OCI-LY7 (cell line): ENCODE data around the gene SPAG6. TPM values are rescaled to one million over a fixed set of nuclear protein-coding genes. Genes with fewer than 3 reads are reported as not detected.

Source experiments
- BruUV-seq: library from RNA; stranded (reverse); fragments of 400-500 nt; replicated peaks from 2 replicates; lab custom pipeline; 2021; lab: Mats Ljungman, UMichigan
- CTCF ChIA-PET: fragments of 300-600 bp; sonication (Branson Sonifier 250); formaldehyde crosslinking; loops from one replicate; lab custom pipeline; 2022; ENCODE audit warnings: antibody characterized with exemption; ENCODE audit not compliant: unreplicated experiment; lab: Charles Lee
- POLR2A ChIA-PET: fragments of 300-600 bp; sonication (Branson Sonifier 250); formaldehyde crosslinking; loops from one replicate; lab custom pipeline; 2022; ENCODE audit warnings: antibody characterized with exemption; lab: Charles Lee
- DNase-seq: peaks from one replicate; pipeline ENCODE4 v3.0.0-alpha.2; 2015; ENCODE audit warnings: low spot score
- H2AFZ ChIP-seq: fragments of 200-600 bp; sonication (generic), shearing (Covaris generic); 2 replicates; pipeline ENCODE4 v1.6.1; 2014; ENCODE audit warnings: mild to moderate bottlenecking, antibody characterized with exemption, low read length, moderate library complexity
- H3K27ac ChIP-seq: fragments of 200-600 bp; sonication (generic); 2 replicates; pipeline ENCODE4 v1.5.1; 2014; ENCODE audit warnings: mixed run types, low read depth, mild to moderate bottlenecking, moderate library complexity, low read length, inconsistent platforms; ENCODE audit not compliant: poor library complexity, severe bottlenecking
- H3K36me3 ChIP-seq: fragments of 200-600 bp; sonication (generic); 2 replicates; pipeline ENCODE4 v1.6.1; 2014; ENCODE audit warnings: mild to moderate bottlenecking, antibody characterized with exemption, low read length, moderate library complexity, mixed read lengths; ENCODE audit not compliant: insufficient read depth
- H3K4me1 ChIP-seq: fragments of 200-600 bp; sonication (generic); 2 replicates; pipeline ENCODE4 v1.5.1; 2014; ENCODE audit warnings: mild to moderate bottlenecking, low read length; ENCODE audit not compliant: insufficient read depth, poor library complexity, severe bottlenecking
- H3K4me2 ChIP-seq: fragments of 200-600 bp; sonication (generic); 2 replicates; pipeline ENCODE4 v1.6.1; 2014; ENCODE audit warnings: mild to moderate bottlenecking, low read length
- H3K4me3 ChIP-seq: fragments of 200-600 bp; sonication (generic); 2 replicates; pipeline ENCODE4 v1.5.1; 2014; ENCODE audit warnings: mild to moderate bottlenecking, low read depth, low read length; ENCODE audit not compliant: poor library complexity, severe bottlenecking
- H3K79me2 ChIP-seq: fragments of 200-600 bp; sonication (generic); 2 replicates; pipeline ENCODE4 v1.6.1; 2016; ENCODE audit warnings: low read depth, mild to moderate bottlenecking, low read length, moderate library complexity, mixed read lengths; ENCODE audit not compliant: insufficient read depth
- H3K9me2 ChIP-seq: fragments of 200-600 bp; sonication (generic); 2 replicates; pipeline ENCODE4 v1.6.1; 2016; ENCODE audit warnings: mild to moderate bottlenecking, low read length, mixed read lengths; ENCODE audit not compliant: insufficient read depth
- H3K9me3 ChIP-seq: fragments of 200-600 bp; sonication (generic); 2 replicates; pipeline ENCODE4 v1.6.1; 2014; ENCODE audit warnings: mild to moderate bottlenecking, mixed run types, low read length, mixed read lengths
- H4K20me1 ChIP-seq: fragments of 200-600 bp; sonication (generic); 2 replicates; pipeline ENCODE4 v1.6.1; 2014; ENCODE audit warnings: mild to moderate bottlenecking, antibody characterized with exemption, low read length, moderate library complexity, mixed read lengths; ENCODE audit not compliant: insufficient read depth
- CTCF ChIP-seq: fragments of 200-600 bp; sonication (generic); conservative IDR thresholded peaks from 2 replicates; pipeline ENCODE4 v1.5.1; 2014; ENCODE audit warnings: mild to moderate bottlenecking, antibody characterized with exemption, low read length, moderate library complexity, mixed read lengths
- EZH2phosphoT487 ChIP-seq: fragments of 200-600 bp; sonication (generic); IDR thresholded peaks from 2 replicates; pipeline ENCODE4 v1.6.1; 2018; ENCODE audit warnings: low read depth, borderline replicate concordance, mild to moderate bottlenecking, mixed run types, antibody characterized with exemption, low read length, moderate library complexity, mixed read lengths
- intact Hi-C: fragments of 100-400 bp; cut with micrococcal nuclease; formaldehyde crosslinking; loops from one replicate; pipeline ENCODE4 v1.10.0; 2022; ENCODE audit not compliant: unreplicated experiment
- total RNA-seq, 2 experiments: library from RNA; depleted of rRNA in 1 of 2; stranded (reverse); fragments of >200 nt in 1 of 2; shearing (Covaris generic) in 1 of 2; gene quantifications; 2 replicates each; pipeline ENCODE4 v1.2.3, GENCODE V29; 2014 to 2022

The SPAG6 gene
- total RNA-seq, 2 experiments from 2014 or later = not detected

DNA sequence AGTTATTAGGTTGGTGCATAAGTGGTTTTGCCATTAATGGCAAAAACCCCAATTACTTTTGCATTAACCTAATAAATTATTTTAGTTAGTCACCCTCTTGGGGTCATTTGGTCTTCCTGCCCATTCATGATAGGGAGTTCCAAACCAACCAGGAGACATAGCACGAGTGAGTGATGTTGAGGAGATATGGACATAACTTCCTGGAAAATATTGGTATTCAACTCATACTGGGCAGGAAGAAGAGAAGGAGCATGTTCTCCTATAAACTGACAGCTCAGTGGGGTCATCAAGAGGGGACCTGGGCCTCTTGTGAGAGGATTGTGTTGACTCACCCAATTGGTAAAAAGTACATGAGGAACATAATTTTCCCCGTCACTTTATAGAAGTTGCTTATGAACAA lies 23.7 kb downstream of the SPAG6 start:
- Histone ChIP-seq H2AFZ (no peak overlapping the region), H3K4me3 (no peak overlapping the region), H3K9me3 (no peaks in the 10 kb centered on the region), H3K4me2 (no peak overlapping the region), H3K27ac (no peak overlapping the region), H4K20me1 (no peaks in the 10 kb centered on the region), H3K79me2 (no peaks in the 10 kb centered on the region), H3K36me3 (no peaks in the 10 kb centered on the region), H3K4me1 (peaks cover 9% of the 10 kb centered on the region), H3K9me2 (no peaks in the 10 kb centered on the region)
- no TSS peak for BruUV-seq
- intact Hi-C loops = no loop called here
- DNase-seq = no peak
- ChIA-PET POLR2A (interaction anchor here (1.4 kb wide), 1 partner anchor 17 kb away, joined by 4 read pairs; no protein-coding TSS in a partner anchor), CTCF (no interaction called here)
- TF ChIP-seq CTCF = no peak
- no peak for TF ChIP-seq EZH2phosphoT487

DNA sequence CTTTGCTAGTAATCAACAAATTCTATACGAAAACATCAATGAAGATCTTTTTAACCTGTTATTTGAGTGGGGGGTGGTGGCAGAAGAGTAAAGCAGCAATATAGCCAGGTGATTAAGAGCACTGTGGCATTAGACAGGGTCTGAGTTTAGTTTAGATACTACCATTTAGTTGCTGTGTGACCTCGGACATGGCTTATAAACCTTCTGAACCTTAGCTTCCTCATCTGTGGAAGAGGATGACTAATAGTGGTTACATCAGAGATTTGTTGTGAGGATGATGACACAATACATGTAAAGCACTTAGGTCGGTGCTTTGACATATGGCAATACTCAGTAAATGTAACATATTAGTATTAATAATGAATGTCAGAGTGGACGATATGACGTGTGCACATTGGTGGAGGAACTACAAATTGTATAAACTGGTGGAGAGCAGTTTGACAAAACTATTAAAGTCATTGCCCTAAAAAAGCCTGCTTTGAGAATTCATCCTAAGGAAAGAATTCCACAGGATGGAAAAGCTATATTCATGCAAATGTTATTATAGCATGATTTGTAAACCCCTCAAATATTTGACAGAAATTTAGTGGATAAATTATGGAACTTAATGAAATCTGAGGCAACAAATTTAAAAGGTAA lies 24.3 kb downstream of the SPAG6 start:
- intact Hi-C loops = no loop called here
- no peak overlapping the region for H3K4me3 ChIP-seq
- no peaks in the 10 kb centered on the region for H3K36me3 ChIP-seq
- H2AFZ ChIP-seq = peak overlapping the region; percentile 83
- H4K20me1 ChIP-seq = no peaks in the 10 kb centered on the region
- TF ChIP-seq CTCF = no peak
- no peaks in the 10 kb centered on the region for H3K9me2 ChIP-seq
- no peaks in the 10 kb centered on the region for H3K9me3 ChIP-seq
- H3K4me1 ChIP-seq = peaks cover 10% of the 10 kb centered on the region
- BruUV-seq = no TSS peak
- ChIA-PET CTCF (no interaction called here), POLR2A (interaction anchor here (0.7 to 2.4 kb wide), 6 partner anchors 10 to 359 kb away, joined by 4 to 10 read pairs (median 7); partner anchors contain the start of gene COMMD3)
- no peak overlapping the region for H3K4me2 ChIP-seq
- H3K27ac ChIP-seq = no peak overlapping the region
- H3K79me2 ChIP-seq = no peaks in the 10 kb centered on the region
- DNase-seq = no peak

GRCh38 chr10:22370320-22370719 lies 25.0 kb downstream of the SPAG6 start:
- Histone ChIP-seq H3K4me1 (peaks cover 17% of the 10 kb centered on the region), H3K4me2 (peak overlapping the region; percentile 44; the same call in 1 of the 2 replicates), H3K27ac (no peak overlapping the region), H4K20me1 (no peaks in the 10 kb centered on the region), H3K9me2 (no peaks in the 10 kb centered on the region), H3K79me2 (no peaks in the 10 kb centered on the region), H3K9me3 (no peaks in the 10 kb centered on the region), H2AFZ (peak overlapping the region; percentile 71), H3K4me3 (no peak overlapping the region), H3K36me3 (no peaks in the 10 kb centered on the region)
- no peak for DNase-seq
- TF ChIP-seq CTCF (no peak), EZH2phosphoT487 (no peak)
- no TSS peak for BruUV-seq
- intact Hi-C loops = no loop called here
- POLR2A ChIA-PET = interaction anchor here (0.7 to 2.4 kb wide), 6 partner anchors 9 to 360 kb away, joined by 4 to 10 read pairs (median 7); partner anchors contain the start of gene COMMD3
- CTCF ChIA-PET = no interaction called here
